ENCODE results near the gene KAT2B.
"Not testable (repeated sequence)": the region's sequence is repeated elsewhere in the genome, so short reads cannot be mapped to it uniquely, and the experiment has no call there.

- not testable (repeated sequence) for TF ChIP-seq EZH2 (IDR thresholded peaks at IDR 0.05; ENCODE audit: borderline replicate concordance, insufficient read depth, low read depth, low read length, poor library complexity, severe bottlenecking); CTCF (IDR thresholded peaks at IDR 0.05)
Observed at GRCh38 chr3:20045141-20045540, 4.9 kb downstream of the KAT2B start.

Data from B cell (primary cell).